Measurements from ENCODE around the gene TRANK1. TPM values are rescaled to one million over a fixed set of nuclear protein-coding genes. Genes with fewer than 3 reads are reported as not detected.

The TRANK1 gene
- polyA plus RNA-seq, 1 experiment, result 22.4 TPM

DNA sequence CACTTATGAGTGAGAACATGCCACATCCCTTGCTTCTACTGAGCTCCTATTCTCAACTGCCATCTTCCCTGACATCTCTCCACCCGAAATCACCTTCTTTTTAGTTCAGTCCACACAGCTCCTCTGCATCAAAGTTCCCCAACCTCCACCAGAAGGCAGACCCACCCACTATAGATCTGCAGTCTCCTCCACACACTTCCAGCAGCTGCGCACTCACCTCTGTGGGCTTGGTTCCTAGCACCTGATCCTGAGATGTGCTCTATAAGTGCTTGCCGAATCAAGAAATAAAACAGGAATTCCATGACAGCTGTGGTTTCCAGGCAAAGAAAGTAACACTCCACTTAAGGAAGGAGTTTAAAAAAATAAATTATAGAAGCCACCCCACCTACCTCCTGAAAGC is 85.4 kb downstream of the TRANK1 start:
- no peak overlapping the region for H3K4me3 ChIP-seq (ENCODE audit: low read depth, low read length)
- no peak for DNase-seq (ENCODE audit: low read depth, low spot score)
- H3K27me3 ChIP-seq (ENCODE audit: control insufficient read depth, insufficient read depth, low read length), result no peaks in the 10 kb centered on the region
- H3K27ac ChIP-seq (ENCODE audit: low read depth, low read length), result no peak overlapping the region
- H3K9me3 ChIP-seq (ENCODE audit: control insufficient read depth, insufficient read depth, low read length), result no peaks in the 10 kb centered on the region
- TF ChIP-seq CTCF (IDR thresholded peaks at IDR 0.05; ENCODE audit: low read depth, low read length), result no peak
- ChIA-PET POLR2A (interaction anchor here (0.6 kb wide), 1 partner anchor 1184 kb away, joined by 4 read pairs; no protein-coding TSS in a partner anchor), CTCF (interaction anchor here (3.4 kb wide), 1 partner anchor 9 kb away, joined by 26 read pairs; no protein-coding TSS in a partner anchor)

- no peak for TF ChIP-seq CTCF (IDR thresholded peaks at IDR 0.05; ENCODE audit: low read depth, low read length)
- CTCF ChIA-PET, result interaction anchor here (2.0 kb wide), 1 partner anchor 17 kb away, joined by 8 read pairs; no protein-coding TSS in a partner anchor
- POLR2A ChIA-PET, result interaction anchor here (0.6 kb wide), 1 partner anchor 61 kb away, joined by 5 read pairs; no protein-coding TSS in a partner anchor
- no peaks in the 10 kb centered on the region for H3K27me3 ChIP-seq (ENCODE audit: control insufficient read depth, insufficient read depth, low read length)
- H3K9me3 ChIP-seq (ENCODE audit: control insufficient read depth, insufficient read depth, low read length), result no peaks in the 10 kb centered on the region
- H3K27ac ChIP-seq (ENCODE audit: low read depth, low read length), result no peak overlapping the region
- H3K4me3 ChIP-seq (ENCODE audit: low read depth, low read length), result no peak overlapping the region
- DNase-seq (ENCODE audit: low read depth, low spot score), result no peak
These were observed 92.8 kb downstream of the TRANK1 start for GRCh38 chr3:36852071-36852470.

DNA sequence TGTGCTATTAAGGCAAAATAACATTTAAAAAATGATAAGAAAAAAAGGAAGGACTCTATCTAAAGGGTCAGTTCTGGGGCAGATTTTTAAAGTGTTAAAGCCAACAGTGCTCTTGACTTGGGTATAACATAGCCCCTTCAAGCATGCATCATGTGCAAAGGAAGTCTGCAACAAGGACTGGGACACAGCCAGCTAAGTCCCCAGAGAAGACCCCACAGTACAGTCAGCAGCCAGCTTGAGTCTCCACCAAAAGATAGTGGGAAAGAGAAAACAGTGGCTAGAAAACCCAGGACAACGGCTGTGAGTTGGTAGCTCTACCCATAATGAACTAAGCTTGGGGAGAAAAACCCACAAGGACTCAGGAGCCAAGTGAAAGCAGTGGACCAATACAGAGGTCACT is 94.1 kb downstream of the TRANK1 start:
- ChIA-PET POLR2A (no interaction called here), CTCF (interaction anchor here (2.0 kb wide), 1 partner anchor 18 kb away, joined by 8 read pairs; no protein-coding TSS in a partner anchor)
- Histone ChIP-seq H3K27me3 (ENCODE audit: control insufficient read depth, insufficient read depth, low read length) (peaks cover 3% of the 10 kb centered on the region), H3K9me3 (ENCODE audit: control insufficient read depth, insufficient read depth, low read length) (no peaks in the 10 kb centered on the region), H3K4me3 (ENCODE audit: low read depth, low read length) (no peak overlapping the region), H3K27ac (ENCODE audit: low read depth, low read length) (no peak overlapping the region)
- DNase-seq (ENCODE audit: low read depth, low spot score), result no peak
- TF ChIP-seq CTCF (IDR thresholded peaks at IDR 0.05; ENCODE audit: low read depth, low read length), result no peak

DNA sequence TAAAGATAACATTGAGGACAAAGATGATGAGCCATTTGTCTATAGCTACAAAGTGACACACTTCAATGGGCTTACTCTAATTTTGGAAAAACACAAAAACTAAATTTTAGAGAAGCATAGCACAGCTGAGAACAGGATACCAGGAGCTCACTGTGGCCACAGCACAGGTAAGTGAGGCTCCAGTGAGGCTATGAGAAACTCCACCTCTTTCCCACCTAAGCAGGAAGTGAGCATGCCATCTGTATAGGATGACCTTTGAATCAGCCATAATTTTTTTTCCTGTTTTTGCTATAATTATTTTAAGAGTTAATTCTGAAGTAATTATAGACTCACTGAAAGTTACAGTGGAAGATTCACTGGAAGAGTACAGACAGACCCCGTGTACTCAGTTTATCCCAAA is 98.4 kb downstream of the TRANK1 start:
- POLR2A ChIA-PET, result no interaction called here
- no peak overlapping the region for H3K27ac ChIP-seq (ENCODE audit: low read depth, low read length)

More for the DNA sequence above, 98.4 kb downstream of the TRANK1 start:
- no peak for TF ChIP-seq CTCF (IDR thresholded peaks at IDR 0.05; ENCODE audit: low read depth, low read length)
- Histone ChIP-seq H3K4me3 (ENCODE audit: low read depth, low read length) (no peak overlapping the region), H3K27me3 (ENCODE audit: control insufficient read depth, insufficient read depth, low read length) (peaks cover 3% of the 10 kb centered on the region), H3K9me3 (ENCODE audit: control insufficient read depth, insufficient read depth, low read length) (no peaks in the 10 kb centered on the region; the same call in 1 of the 2 replicates)
- CTCF ChIA-PET, result interaction anchor here (1.4 kb wide), 1 partner anchor 22 kb away, joined by 4 read pairs; no protein-coding TSS in a partner anchor
- no peak for DNase-seq (ENCODE audit: low read depth, low spot score)

Data from AG04450 (cell line).